Kidney (tissue), 14 donors: ENCODE results near the gene MMUT. TPM values are rescaled to one million over a fixed set of nuclear protein-coding genes. Genes with fewer than 3 reads are reported as not detected.

Source experiments
- DNase-seq, 5 donors: peaks; one replicate each; pipeline ENCODE4 v3.0.0-alpha.2; 2013 to 2020
- FAIRE-seq: peaks from 2 replicates; lab custom pipeline; 2012; peaks lifted over from hg19 to GRCh38; lab: Jason Lieb, UNC
- H3K27ac ChIP-seq, 2 donors: one replicate each; pipeline ENCODE4 v1.7.0; 2013; ENCODE audit warnings: low read depth in 2 of 2, low read length in 2 of 2, inconsistent platforms in 1 of 2
- H3K27me3 ChIP-seq: one replicate; pipeline ENCODE4 v1.7.1; 2013; ENCODE audit warnings: low read length, inconsistent platforms; ENCODE audit not compliant: control insufficient read depth, insufficient read depth
- H3K36me3 ChIP-seq, 3 donors: one replicate each; pipeline versions ENCODE4 v1.7.0 to v1.7.1; 2013; ENCODE audit warnings: low read length in 3 of 3, control low read depth in 1 of 3, inconsistent platforms in 1 of 3; ENCODE audit not compliant: insufficient read depth in 3 of 3, control insufficient read depth in 2 of 3
- H3K4me1 ChIP-seq, 3 donors: one replicate each; pipeline versions ENCODE4 v1.7.0 to v1.7.1; 2013; ENCODE audit warnings: low read length in 3 of 3, inconsistent platforms in 1 of 3, low read depth in 1 of 3; ENCODE audit not compliant: control insufficient read depth in 2 of 3, insufficient read depth in 2 of 3
- H3K4me3 ChIP-seq, 3 donors: one replicate each; pipeline versions ENCODE4 v1.7.0 to v1.8.1; 2013; ENCODE audit warnings: low read length in 3 of 3, control low read depth in 1 of 3, inconsistent platforms in 1 of 3
- H3K9ac ChIP-seq, 3 donors: one replicate each; pipeline versions ENCODE4 v1.7.0 to v1.7.1; 2013; ENCODE audit warnings: low read length in 3 of 3, control low read depth in 1 of 3, inconsistent platforms in 1 of 3
- H3K9me3 ChIP-seq, 3 donors: one replicate each; pipeline versions ENCODE4 v1.7.0 to v1.7.1; 2013; ENCODE audit warnings: low read length in 3 of 3, control low read depth in 1 of 3, inconsistent platforms in 1 of 3; ENCODE audit not compliant: control insufficient read depth in 2 of 3, insufficient read depth in 1 of 3
- CTCF ChIP-seq: IDR thresholded peaks from 3 replicates; pipeline ENCODE4 v1.5.1; 2012; ENCODE audit warnings: mild to moderate bottlenecking, moderate library complexity, borderline replicate concordance; ENCODE audit not compliant: insufficient read depth; ENCODE audit errors: extremely low read depth
- intact Hi-C: fragments of 100-400 bp; cut with DNase I; formaldehyde crosslinking; loops from one replicate; pipeline ENCODE4 v1.11.1; 2022
- polyA plus RNA-seq: library from polyadenylated mRNA; stranded (reverse); fragments of 350-450 nt; fragmentation: Illumina TruSeq; extraction: RNeasy Lipid Tissue Mini Kit (QIAGEN cat#74804); gene quantifications from one replicate; pipeline ENCODE4 v1.2.3, GENCODE V29; 2014; ENCODE audit warnings: low read depth, low replicate concordance; ENCODE audit not compliant: insufficient read depth
- total RNA-seq: library from RNA; stranded (reverse); fragmentation: NEBNext Ultra II Directional; extraction: Animal tissue kit (Norgen Biotek cat#: 25700); gene quantifications from one replicate; pipeline ENCODE4 v1.2.1, GENCODE V29; 2021
- donor health status: control.
- donor health status: control.
- donor health status: control.
- donor health status: control.
- donor health status: control.
- donor health status: DM: yes; HTN: yes; CAD: no.
- donor health status: Normal renal cell carcinoma (clear cell type).

The MMUT gene
- total and polyA plus RNA-seq, 2 donors from 2014 or later: 26.6 to 34.8 TPM

- TF ChIP-seq CTCF: no peak
- no peak overlapping the region for H3K4me3 ChIP-seq
- H3K4me1 ChIP-seq: no peaks in the 10 kb centered on the region
- no peak overlapping the region for H3K9ac ChIP-seq
- H3K27me3 ChIP-seq: no peaks in the 10 kb centered on the region
- no peaks in the 10 kb centered on the region for H3K36me3 ChIP-seq
- H3K9me3 ChIP-seq: no peaks in the 10 kb centered on the region
- DNase-seq (no peak), FAIRE-seq (no peak)
- intact Hi-C loops: no loop called here
- no peak overlapping the region for H3K27ac ChIP-seq
Measured at GRCh38 chr6:49504666-49505065, 41.6 kb upstream of the MMUT start.

GRCh38 chr6:49499623-49500022 lies 36.6 kb upstream of the MMUT start, which contains the start of gene GLYATL3:
Gene GLYATL3 (plus strand): TSS chr6:49499923. CDS start chr6:49511991, 12,068 bp downstream.
- no peak for FAIRE-seq

GRCh38 chr6:49499126-49499525 lies 36.1 kb upstream of the MMUT start:
- DNase-seq (no peak), FAIRE-seq (no peak)
- no peak overlapping the region for H3K27ac ChIP-seq
- intact Hi-C loops: no loop called here
- no peak for TF ChIP-seq CTCF
- no peaks in the 10 kb centered on the region for H3K27me3 ChIP-seq
- H3K36me3 ChIP-seq: no peaks in the 10 kb centered on the region
- no peaks in the 10 kb centered on the region for H3K4me1 ChIP-seq
- H3K9me3 ChIP-seq: no peaks in the 10 kb centered on the region
- H3K9ac ChIP-seq: no peak overlapping the region
- no peak overlapping the region for H3K4me3 ChIP-seq

More at GRCh38 chr6:49499623-49500022, 36.6 kb upstream of the MMUT start, which contains the start of gene GLYATL3:
- no peak within 1 kb of the TSS for H3K9ac ChIP-seq
- no peak for TF ChIP-seq CTCF
- no peaks in the 10 kb centered on the region for H3K36me3 ChIP-seq
- intact Hi-C loops: no loop called here
- no peak for DNase-seq
- H3K27ac ChIP-seq: no peak within 1 kb of the TSS
- no peaks in the 10 kb centered on the region for H3K9me3 ChIP-seq
- no peaks in the 10 kb centered on the region for H3K27me3 ChIP-seq
- no peaks in the 10 kb centered on the region for H3K4me1 ChIP-seq
- H3K4me3 ChIP-seq: no peak within 1 kb of the TSS

- intact Hi-C loops: no loop called here
- Histone ChIP-seq H3K27ac (no peak overlapping the region), H3K9ac (no peak overlapping the region), H3K4me3 (no peak overlapping the region), H3K9me3 (no peaks in the 10 kb centered on the region), H3K27me3 (no peaks in the 10 kb centered on the region), H3K4me1 (no peaks in the 10 kb centered on the region), H3K36me3 (no peaks in the 10 kb centered on the region)
- TF ChIP-seq CTCF: no peak
- DNase-seq (no peak), FAIRE-seq (no peak)
Measured at GRCh38 chr6:49497304-49497703, 34.3 kb upstream of the MMUT start.
